ENCODE data around the gene KIR2DL3. TPM values are rescaled to one million over a fixed set of nuclear protein-coding genes. Genes with fewer than 3 reads are reported as not detected.
"Not testable (repeated sequence)": the region's sequence is repeated elsewhere in the genome, so short reads cannot be mapped to it uniquely, and the experiment has no call there.

Gene KIR2DL3
- total and polyA plus RNA-seq, 8 donors = not detected

DNA sequence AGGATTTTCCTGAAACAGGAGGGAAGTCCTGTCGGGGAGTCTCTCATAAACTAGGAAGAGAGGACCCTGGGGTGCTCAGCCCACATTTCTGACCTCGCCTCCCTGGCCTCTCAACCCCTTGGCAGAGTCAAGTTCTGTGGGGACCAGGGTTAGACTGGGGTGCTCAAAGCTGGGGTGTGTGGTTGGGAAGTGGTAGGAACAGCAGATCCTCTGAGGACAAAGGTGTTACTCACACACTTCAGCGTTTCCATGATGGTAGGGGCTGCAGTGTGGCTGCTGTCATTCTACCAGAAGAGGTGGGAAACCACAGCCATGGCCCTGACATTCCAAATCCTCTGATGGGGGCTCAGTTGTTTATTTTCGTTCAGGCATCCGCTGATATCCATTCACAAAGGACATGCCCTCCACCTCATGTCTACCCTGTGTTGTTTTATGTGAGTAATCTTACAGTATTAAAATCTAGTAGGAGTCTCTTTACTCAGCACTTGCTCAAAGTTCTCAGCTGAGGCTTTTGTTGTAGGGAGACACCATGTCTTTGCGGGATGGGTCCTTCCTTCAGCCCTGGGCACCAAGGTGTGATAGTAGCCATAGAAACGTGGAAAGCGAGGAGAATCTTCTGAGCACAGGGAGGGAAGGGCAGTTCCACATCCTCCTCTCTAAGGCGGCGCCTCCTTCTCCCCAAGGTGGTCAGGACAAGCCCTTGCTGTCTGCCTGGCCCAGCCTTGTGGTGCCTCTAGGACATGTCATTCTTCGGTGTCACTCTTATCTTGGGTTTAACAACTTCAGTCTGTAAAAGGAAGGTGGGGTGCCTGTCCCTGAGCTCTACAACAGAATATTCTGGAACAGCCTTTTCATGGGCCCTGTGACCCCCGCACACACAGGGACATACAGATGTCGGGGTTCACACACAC is 1.5 kb downstream of the KIR2DL3 start:
- H3K9me3 ChIP-seq = no peaks in the 10 kb centered on the region
- intact Hi-C loops (cut with DNase I) = no loop called here
- H3K4me3 ChIP-seq = no peak overlapping the region
- H3K4me1 ChIP-seq = no peaks in the 10 kb centered on the region
- H3K27me3 ChIP-seq = no peaks in the 10 kb centered on the region
- ATAC-seq (no peak), DNase-seq (no peak), FAIRE-seq (no peak)
- no peak for TF ChIP-seq CTCF (IDR thresholded peaks at IDR 0.05)
- WGBS, 2 donors = 64 to 70% methylated on average over 13 of the region's 13 CpGs
- H3K27ac ChIP-seq = no peak overlapping the region
- no peaks in the 10 kb centered on the region for H3K36me3 ChIP-seq

DNA sequence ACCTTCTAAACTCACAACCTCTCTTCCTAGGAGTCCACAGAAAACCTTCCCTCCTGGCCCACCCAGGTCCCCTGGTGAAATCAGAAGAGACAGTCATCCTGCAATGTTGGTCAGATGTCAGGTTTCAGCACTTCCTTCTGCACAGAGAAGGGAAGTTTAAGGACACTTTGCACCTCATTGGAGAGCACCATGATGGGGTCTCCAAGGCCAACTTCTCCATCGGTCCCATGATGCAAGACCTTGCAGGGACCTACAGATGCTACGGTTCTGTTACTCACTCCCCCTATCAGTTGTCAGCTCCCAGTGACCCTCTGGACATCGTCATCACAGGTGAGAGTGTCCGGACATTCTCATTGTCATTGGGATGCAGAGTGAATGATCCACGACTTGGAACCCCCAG is 3.6 kb downstream of the KIR2DL3 start:
- not testable (repeated sequence) for FAIRE-seq, H3K9me3 ChIP-seq

GRCh38 chr19:54744080-54744479 is 5.8 kb downstream of the KIR2DL3 start:
- H3K27ac ChIP-seq; ATAC-seq; intact Hi-C loops (cut with DNase I); FAIRE-seq; H3K4me3 ChIP-seq; H3K9me3 ChIP-seq; H3K27me3 ChIP-seq; DNase-seq; H3K4me1 ChIP-seq; H3K36me3 ChIP-seq: not testable (repeated sequence)
- WGBS, 2 donors = 47 to 58% methylated on average over 3 to 5 of the region's 5 CpGs

More for the DNA sequence above, 3.6 kb downstream of the KIR2DL3 start:
- intact Hi-C loops (cut with DNase I); ATAC-seq; H3K4me1 ChIP-seq; H3K4me3 ChIP-seq; H3K27me3 ChIP-seq; DNase-seq; H3K27ac ChIP-seq; H3K36me3 ChIP-seq: not testable (repeated sequence)
- WGBS, 2 donors = 35 to 38% methylated on average over 5 of the region's 5 CpGs

DNA sequence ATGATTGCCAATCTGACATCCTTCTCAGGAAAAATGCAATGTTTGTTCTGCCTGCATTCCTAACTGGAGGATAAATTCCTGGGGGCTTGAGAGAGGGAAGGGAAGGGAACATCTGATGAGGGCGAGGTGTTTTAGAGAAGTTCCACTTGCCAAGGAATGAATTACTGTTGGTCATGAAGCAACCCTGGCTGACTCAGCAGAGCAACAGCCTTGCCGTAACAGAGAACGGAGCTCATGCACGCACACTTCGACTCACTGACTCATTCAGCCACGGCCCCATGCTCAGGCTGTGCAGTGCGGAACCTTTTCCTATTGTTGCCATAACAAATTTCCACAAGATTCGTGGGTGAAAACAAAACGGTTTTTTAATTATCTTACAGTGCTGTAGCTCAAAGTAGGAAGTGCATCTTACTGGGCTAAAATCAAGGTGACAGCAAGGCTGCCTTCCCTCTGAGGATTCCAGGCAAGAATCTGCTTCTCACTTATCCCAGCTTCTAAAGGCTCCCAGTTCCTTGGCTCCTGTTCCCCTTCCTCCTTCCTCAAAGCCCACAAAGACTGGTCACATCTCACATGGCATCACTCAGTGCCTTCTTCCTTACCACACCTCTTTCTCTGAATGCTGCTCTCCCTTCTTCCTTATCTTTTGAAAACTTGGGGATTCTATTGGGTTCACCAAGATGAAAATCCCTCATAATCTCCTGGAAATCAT is 9.5 kb downstream of the KIR2DL3 start:
- WGBS, 2 donors = 48 to 63% methylated on average over 8 to 9 of the region's 9 CpGs
- H3K36me3 ChIP-seq; DNase-seq; H3K27ac ChIP-seq; ATAC-seq; FAIRE-seq; intact Hi-C loops (cut with DNase I); H3K27me3 ChIP-seq; H3K4me3 ChIP-seq; H3K9me3 ChIP-seq; H3K4me1 ChIP-seq: not testable (repeated sequence)

DNA sequence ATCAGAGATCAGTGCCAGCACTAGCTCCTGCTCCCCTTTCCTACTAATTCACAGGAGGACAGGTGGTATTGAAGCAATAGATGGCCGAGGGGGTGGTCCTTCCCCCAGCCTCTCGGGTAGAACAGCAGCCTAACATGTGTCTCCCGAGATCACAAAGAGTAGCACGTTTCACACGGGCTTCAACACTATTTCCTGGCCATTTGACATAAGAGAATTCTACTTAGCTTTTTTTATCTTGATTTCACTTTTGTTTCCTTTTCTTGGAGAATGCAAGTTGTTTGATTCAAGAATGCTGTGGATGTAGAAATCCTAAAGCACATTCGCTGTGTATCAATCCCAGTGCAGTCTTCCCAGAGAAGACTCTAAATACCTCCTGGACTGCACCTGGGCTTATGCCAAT is 12.0 kb downstream of the KIR2DL3 start:
- H3K27ac ChIP-seq; H3K27me3 ChIP-seq; ATAC-seq; intact Hi-C loops (cut with DNase I); H3K4me1 ChIP-seq; H3K4me3 ChIP-seq; H3K36me3 ChIP-seq; DNase-seq; FAIRE-seq; H3K9me3 ChIP-seq: not testable (repeated sequence)
- 23 to 38% methylated on average over 6 of the region's 6 CpGs for WGBS, 2 donors

DNA sequence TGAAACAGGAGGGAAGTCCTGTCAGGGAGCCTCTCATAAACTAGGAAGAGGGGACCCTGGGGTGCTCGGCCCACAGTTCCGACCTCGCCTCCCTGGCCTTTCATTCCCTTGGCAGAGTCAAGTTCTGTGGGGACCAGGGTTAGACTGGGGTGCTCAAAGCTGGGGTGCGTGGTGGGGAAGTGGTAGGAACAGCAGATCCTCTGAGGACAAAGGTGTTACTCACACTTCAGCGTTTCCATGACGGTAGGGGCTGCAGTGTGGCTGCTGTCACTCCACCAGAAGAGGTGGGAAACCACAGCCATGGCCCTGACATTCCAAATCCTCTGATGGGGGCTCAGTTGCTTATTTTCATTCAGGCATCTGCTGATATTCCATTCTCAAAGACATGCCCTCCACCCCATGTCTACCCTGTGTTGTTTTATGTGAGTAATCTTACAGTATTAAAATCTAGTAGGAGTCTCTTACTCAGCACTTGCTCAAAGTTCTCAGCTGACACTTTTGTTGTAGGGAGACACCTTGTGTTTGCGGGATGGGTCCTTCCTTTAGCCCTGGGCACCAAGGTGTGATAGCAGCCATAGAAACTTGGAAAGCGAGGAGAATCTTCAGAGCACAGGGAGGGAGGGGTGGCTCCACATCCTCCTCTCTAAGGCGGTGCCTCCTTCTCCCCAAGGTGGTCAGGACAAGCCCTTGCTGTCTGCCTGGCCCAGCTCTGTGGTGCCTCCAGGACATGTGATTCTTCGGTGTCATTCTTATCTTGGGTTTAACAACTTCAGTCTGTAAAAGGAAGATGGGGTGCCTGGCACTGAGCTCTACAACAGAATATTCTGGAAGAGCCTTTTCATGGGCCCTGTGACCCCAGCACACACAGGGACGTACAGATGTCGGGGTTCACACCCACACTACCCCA is 18.1 kb downstream of the KIR2DL3 start:
- H3K27me3 ChIP-seq; H3K27ac ChIP-seq; H3K9me3 ChIP-seq; intact Hi-C loops (cut with DNase I); DNase-seq; FAIRE-seq; ATAC-seq; H3K4me3 ChIP-seq; H3K36me3 ChIP-seq; H3K4me1 ChIP-seq: not testable (repeated sequence)
- 47 to 78% methylated on average over 10 to 11 of the region's 12 CpGs for WGBS, 2 donors

DNA sequence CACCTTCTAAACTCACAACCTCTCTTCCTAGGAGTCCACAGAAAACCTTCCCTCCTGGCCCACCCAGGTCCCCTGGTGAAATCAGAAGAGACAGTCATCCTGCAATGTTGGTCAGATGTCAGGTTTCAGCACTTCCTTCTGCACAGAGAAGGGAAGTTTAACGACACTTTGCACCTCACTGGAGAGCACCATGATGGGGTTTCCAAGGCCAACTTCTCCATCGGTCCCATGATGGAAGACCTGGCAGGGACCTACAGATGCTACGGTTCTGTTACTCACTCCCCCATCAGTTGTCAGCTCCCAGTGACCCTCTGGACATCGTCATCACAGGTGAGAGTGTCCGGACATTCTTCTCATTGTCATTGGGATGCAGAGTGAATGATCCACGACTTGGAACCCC is 20.3 kb downstream of the KIR2DL3 start:
- 37 to 41% methylated on average over 6 of the region's 6 CpGs for WGBS, 2 donors
- H3K36me3 ChIP-seq; ATAC-seq; FAIRE-seq; H3K27me3 ChIP-seq; H3K9me3 ChIP-seq; H3K27ac ChIP-seq; intact Hi-C loops (cut with DNase I); H3K4me1 ChIP-seq; DNase-seq; H3K4me3 ChIP-seq: not testable (repeated sequence)

DNA sequence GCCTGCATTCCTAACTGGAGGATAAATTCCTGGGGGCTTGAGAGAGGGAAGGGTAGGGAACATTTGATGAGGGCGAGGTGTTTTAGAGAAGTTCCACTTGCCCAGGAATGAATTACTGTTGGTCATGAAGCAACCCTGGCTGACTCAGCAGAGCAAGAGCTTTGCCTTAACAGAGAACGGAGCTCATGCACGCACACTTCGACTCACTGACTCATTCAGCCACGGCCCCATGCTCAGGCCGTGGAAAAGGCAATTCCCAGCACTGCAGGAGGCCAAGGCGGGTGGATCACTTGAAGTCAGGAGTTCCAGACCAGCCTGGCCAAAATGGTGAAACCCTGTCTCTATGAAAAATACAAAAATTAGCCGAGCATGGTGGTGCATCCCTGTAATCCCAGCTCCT is 25.9 kb downstream of the KIR2DL3 start:
- FAIRE-seq; H3K9me3 ChIP-seq; H3K4me3 ChIP-seq; intact Hi-C loops (cut with DNase I); DNase-seq; H3K27ac ChIP-seq; H3K4me1 ChIP-seq; H3K36me3 ChIP-seq; ATAC-seq; H3K27me3 ChIP-seq: not testable (repeated sequence)
- 41 to 52% methylated on average over 8 of the region's 8 CpGs for WGBS, 2 donors

- FAIRE-seq = not testable (repeated sequence)
These were observed 28.2 kb downstream of the KIR2DL3 start for GRCh38 chr19:54766464-54766863.

GRCh38 chr19:54769646-54770045 is 31.3 kb downstream of the KIR2DL3 start, which contains the start of gene KIR2DL1:
TSS of gene KIR2DL1 (plus strand) at chr19:54769793. CDS start at chr19:54769851, 58 bp downstream.
- H3K27ac ChIP-seq; ATAC-seq; DNase-seq; H3K4me1 ChIP-seq; intact Hi-C loops (cut with DNase I); H3K27me3 ChIP-seq; FAIRE-seq; H3K9me3 ChIP-seq; H3K4me3 ChIP-seq; H3K36me3 ChIP-seq: not testable (repeated sequence)
- 88 to 92% methylated on average over 15 of the region's 15 CpGs for WGBS, 2 donors

More at GRCh38 chr19:54766464-54766863, 28.2 kb downstream of the KIR2DL3 start:
- WGBS, 2 donors = 52 to 53% methylated on average over 4 of the region's 4 CpGs
- intact Hi-C loops (cut with DNase I); DNase-seq; H3K27me3 ChIP-seq; H3K9me3 ChIP-seq; ATAC-seq; H3K27ac ChIP-seq; H3K4me3 ChIP-seq; H3K36me3 ChIP-seq; H3K4me1 ChIP-seq: not testable (repeated sequence)
